Suppressor macrophage treated with lipopolysaccharide for 1 hour (primary cell): ENCODE measurements around the gene SPATA3.

Experiments
- DNase-seq, 3 donors: peaks; one replicate each; pipeline ENCODE4 v3.0.0-alpha.2; 2020 to 2022

SPATA3 gene

DNA sequence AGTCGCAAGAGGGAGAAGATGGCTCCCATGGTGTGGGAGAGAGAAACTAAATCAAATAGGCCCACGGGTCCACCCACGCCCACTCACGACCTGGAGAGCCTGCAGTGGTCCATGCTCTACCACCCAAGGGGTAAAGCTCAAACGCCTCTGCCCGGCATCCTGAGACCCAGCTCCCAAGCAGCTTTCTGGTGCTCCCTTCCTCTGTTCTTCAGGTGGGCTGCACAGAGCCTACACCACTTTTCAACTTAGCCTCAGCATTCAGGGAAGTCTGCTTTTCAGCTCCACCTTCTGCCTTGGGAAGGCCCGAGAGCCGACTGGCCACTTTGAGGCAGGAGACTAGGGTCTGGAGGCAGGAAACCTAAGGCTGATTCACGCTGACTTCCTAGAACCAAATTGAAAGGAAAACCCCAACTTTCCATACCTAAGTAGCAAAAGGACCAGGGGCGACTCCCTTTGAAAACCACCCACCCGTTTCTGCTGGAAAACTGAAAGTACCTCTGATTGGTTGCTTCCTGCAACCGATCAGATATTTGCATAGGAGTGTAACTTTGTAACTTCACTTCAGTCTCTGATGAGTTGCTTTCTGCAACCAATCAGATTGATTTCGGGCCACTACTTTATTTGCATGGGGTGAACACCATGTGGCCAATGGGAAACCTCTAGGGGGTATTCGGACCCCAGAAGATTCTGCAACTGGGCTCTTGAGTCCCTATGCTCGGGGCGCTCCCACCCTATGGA is 26.8 kb upstream of the SPATA3 start:
- peak; percentile 29 to 74 (median 47) for DNase-seq

GRCh38 chr2:230969659-230970015 is 26.3 kb upstream of the SPATA3 start:
- DNase-seq, result no peak

GRCh38 chr2:230972046-230972445 is 23.9 kb upstream of the SPATA3 start:
- no peak for DNase-seq

- DNase-seq, result peak; percentile 83 to 91 (median 86)
Observed at GRCh38 chr2:230974096-230974913, 21.6 kb upstream of the SPATA3 start.

- DNase-seq, result no peak
Observed at GRCh38 chr2:230975927-230976326, 20.0 kb upstream of the SPATA3 start.

DNA sequence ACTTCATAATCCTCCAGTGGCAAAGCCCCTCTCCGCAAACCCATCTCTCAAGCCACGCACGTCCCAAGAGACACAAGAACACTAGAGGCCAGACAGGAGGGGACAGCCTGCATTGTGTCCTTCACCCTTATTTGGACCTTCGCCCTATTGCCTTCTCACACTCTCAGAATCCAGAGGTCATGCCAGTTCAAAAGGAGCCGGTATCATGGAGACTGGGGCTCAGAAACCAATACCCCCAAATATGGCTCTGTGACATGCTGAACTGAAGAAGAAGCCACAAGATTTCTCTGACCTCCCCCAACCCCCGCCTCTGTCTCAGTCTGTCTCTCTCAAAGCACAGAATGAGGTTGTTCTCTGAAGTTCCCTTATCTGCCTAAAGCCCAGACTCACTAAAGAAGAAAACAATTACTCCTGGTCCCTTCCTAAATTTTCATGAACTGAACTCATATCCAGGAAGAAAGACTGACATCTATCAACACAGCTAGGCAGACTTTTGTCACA is 19.2 kb upstream of the SPATA3 start:
- DNase-seq, result no peak

DNA sequence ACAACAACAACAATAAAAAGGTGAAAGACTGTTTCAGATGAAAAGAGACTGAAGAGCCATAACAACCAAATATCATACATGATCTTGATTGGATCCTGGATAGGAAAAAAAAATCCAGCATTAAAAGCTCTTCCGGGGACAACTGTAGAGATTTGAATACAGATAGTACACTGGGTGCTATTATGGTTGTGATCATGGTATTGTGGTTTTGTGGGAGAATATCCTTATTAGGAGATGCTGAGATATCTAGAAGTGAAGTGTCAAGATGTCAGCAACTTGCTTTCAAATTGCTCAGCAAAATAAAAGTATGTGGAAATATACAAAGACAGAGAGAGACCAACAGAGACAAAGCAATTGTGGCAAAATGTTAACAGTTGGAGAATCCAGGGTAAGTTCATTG is 15.5 kb upstream of the SPATA3 start:
- DNase-seq, result no peak

GRCh38 chr2:230981704-230982103 is 14.2 kb upstream of the SPATA3 start:
- DNase-seq, result no peak

- no peak for DNase-seq
Observed at GRCh38 chr2:230982126-230982525, 13.8 kb upstream of the SPATA3 start.

DNA sequence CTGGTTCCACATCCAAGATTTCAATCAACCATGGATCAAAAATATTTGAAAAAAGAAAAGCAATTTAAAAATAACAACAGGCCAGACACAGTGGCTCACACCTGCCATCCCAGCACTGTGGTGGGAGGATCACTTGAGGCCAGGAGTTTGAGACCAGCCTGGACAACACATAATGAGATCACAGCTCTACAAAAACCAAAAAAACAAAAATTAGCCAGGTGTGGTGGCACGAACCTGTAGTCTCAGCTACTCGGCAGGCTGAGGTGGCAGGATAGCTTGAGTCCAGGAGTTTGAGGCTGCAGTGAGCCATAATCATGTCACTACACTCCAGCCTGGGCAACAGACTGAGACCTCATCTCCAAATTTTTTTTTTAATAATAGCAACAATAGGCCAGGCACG is 13.4 kb upstream of the SPATA3 start:
- no peak for DNase-seq

DNA sequence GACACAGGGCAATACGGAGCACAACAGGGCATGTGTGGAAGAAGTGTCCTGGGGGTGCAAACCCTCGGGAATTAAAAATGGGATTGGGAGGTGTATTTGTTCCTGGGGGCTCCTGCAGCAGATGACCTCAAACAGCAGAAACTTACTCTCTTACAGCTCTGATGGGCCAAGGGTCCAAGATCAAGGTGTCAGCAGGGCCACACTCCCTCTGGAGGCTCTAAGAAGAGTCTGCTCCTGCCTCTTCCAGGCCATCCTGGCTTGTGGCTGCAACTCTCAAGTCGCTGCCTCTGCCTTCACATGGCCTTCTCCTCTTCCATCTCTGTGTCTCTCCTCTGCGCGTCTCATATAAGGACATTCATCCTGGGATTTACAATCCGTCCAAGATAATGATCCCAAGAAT is 12.4 kb upstream of the SPATA3 start:
- DNase-seq, result no peak

- no peak for DNase-seq
Observed at GRCh38 chr2:230984393-230985220, 11.3 kb upstream of the SPATA3 start.

DNA sequence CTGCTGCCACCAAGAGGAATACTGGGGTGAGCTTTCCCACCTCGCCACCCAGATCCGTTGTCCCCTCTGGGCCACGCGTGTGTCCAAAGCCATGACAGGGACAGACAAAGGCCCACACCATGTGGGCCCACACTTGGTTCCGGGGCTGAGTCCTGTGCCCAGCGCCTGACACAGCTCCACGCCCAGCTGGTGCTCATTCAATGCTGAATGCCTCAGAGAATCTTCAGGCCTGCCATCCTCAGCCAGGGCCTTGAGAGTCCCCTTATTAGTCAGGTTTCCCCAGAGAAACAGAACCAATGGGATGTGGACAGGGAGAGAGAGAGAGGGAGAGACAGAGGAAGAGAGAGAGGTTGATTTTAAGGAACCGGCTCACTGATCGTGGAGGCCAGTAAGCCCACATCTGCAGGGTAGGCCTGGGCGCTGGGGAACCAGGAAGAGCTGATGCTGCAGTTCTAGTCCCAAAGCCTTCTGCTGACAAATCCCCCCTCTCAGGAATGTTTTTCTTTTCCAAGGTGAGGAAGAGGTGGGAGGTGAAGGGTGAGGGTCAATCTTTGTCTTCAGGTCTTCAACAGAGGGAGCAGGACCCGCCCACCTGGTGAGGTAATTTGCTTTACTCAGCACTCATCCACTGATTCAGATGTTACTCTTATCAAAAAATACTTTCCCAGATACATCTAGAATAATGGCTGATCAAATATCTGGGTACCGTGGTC is 10.2 kb upstream of the SPATA3 start:
- DNase-seq, result peak in 1 of 3 donors; percentile 21

GRCh38 chr2:230986520-230987136 is 9.3 kb upstream of the SPATA3 start:
- no peak for DNase-seq

- DNase-seq, result peak; percentile 77 to 94 (median 89)
Observed at GRCh38 chr2:230987137-230988020, 8.5 kb upstream of the SPATA3 start.

DNA sequence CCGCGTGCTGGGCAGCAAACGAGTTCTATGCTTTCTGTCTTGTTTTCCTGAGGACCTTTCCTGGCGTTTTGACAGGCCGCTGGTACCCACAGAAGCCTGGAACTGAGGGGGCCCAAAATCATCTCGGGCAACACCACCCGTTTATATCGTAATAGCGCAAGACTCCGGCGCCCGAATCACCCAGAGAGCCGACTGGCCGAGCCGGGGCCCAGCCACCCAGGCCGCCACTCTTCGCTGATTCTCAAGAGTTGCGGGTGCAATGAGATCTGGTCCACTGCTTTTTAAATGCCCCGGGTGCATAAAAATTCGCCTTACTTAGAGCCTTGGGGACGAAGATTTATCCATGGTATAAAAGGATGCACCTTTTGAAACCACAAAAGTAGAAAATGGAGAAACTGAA is 6.2 kb upstream of the SPATA3 start:
- DNase-seq, result no peak

- no peak for DNase-seq
Observed at GRCh38 chr2:230990131-230990898, 5.6 kb upstream of the SPATA3 start.

- no peak for DNase-seq
Observed at GRCh38 chr2:230990899-230991150, 5.1 kb upstream of the SPATA3 start.

GRCh38 chr2:230991598-230991997 is 4.3 kb upstream of the SPATA3 start:
- DNase-seq, result no peak

DNA sequence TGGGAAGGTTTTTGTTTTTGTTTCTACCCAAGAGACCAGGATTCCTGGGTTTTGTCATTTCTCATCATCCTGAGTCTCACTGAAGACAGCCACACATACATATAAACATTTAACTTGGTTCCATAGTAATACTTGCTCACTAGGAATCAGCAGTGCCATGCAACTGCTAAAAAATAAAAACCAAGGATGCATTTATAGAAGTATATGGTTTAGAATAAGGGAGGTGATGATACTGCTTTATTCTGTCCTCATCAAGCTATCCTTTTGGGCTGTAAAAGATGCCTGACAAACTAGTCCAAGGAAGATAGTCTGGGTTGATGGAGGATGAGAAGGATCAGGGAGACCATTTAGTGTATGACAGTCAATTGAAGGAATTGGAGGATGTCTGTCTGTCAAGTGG is 740 bp downstream of the SPATA3 start:
- no peak for DNase-seq

- DNase-seq, result no peak
Observed at GRCh38 chr2:230998882-230999281, 3.0 kb downstream of the SPATA3 start.
